ENCODE measurements around the gene LRRC36.
"Not testable (repeated sequence)": the region's sequence is repeated elsewhere in the genome, so short reads cannot be mapped to it uniquely, and the experiment has no call there.

Gene LRRC36

GRCh38 chr16:67415421-67415820 is 88.8 kb downstream of the LRRC36 start:
- Histone ChIP-seq H3K27me3 (ENCODE audit: control insufficient read depth, insufficient read depth, low read length, poor library complexity, severe bottlenecking) (peaks cover 20% of the 10 kb centered on the region), H3K4me3 (ENCODE audit: insufficient read depth, low read depth, low read length) (peak overlapping the region; percentile 64)
- 92 to 93% methylated on average over 19 of the region's 19 CpGs for WGBS, 2 experiments
- H3K4me1 ChIP-seq (ENCODE audit: control insufficient read depth, insufficient read depth, low read length); H3K36me3 ChIP-seq (ENCODE audit: control insufficient read depth, insufficient read depth, low read length); H3K27ac ChIP-seq (ENCODE audit: insufficient read depth, low read depth, low read length, poor library complexity, severe bottlenecking); H3K9me3 ChIP-seq (ENCODE audit: control insufficient read depth, low read length): not testable (repeated sequence)

GRCh38 chr16:67415872-67416793 is 89.5 kb downstream of the LRRC36 start, which contains the start of gene ZDHHC1:
TSS of gene ZDHHC1 (minus strand) at chr16:67416477. CDS start at chr16:67407775, 8,702 bp downstream.
- Histone ChIP-seq H3K4me3 (ENCODE audit: insufficient read depth, low read depth, low read length) (peak within 1 kb of the TSS; percentile 64), H3K27me3 (ENCODE audit: control insufficient read depth, insufficient read depth, low read length, poor library complexity, severe bottlenecking) (peaks cover 20% of the 10 kb centered on the region), H3K9me3 (ENCODE audit: control insufficient read depth, low read length) (no peaks in the 10 kb centered on the region), H3K27ac (ENCODE audit: insufficient read depth, low read depth, low read length, poor library complexity, severe bottlenecking) (no peak within 1 kb of the TSS), H3K4me1 (ENCODE audit: control insufficient read depth, insufficient read depth, low read length) (no peaks in the 10 kb centered on the region), H3K36me3 (ENCODE audit: control insufficient read depth, insufficient read depth, low read length) (no peaks in the 10 kb centered on the region)
- 7 to 8% methylated on average over 73 of the region's 73 CpGs for WGBS, 2 experiments

GRCh38 chr16:67417333-67418061 is 90.9 kb downstream of the LRRC36 start:
- 95 to 97% methylated on average over 2 of the region's 2 CpGs for WGBS, 2 experiments
- Histone ChIP-seq H3K4me1 (ENCODE audit: control insufficient read depth, insufficient read depth, low read length) (no peaks in the 10 kb centered on the region), H3K36me3 (ENCODE audit: control insufficient read depth, insufficient read depth, low read length) (no peaks in the 10 kb centered on the region), H3K9me3 (ENCODE audit: control insufficient read depth, low read length) (no peaks in the 10 kb centered on the region), H3K4me3 (ENCODE audit: insufficient read depth, low read depth, low read length) (no peak overlapping the region), H3K27ac (ENCODE audit: insufficient read depth, low read depth, low read length, poor library complexity, severe bottlenecking) (no peak overlapping the region), H3K27me3 (ENCODE audit: control insufficient read depth, insufficient read depth, low read length, poor library complexity, severe bottlenecking) (peaks cover 20% of the 10 kb centered on the region)

GRCh38 chr16:67419502-67419901 is 92.9 kb downstream of the LRRC36 start:
- Histone ChIP-seq H3K36me3 (ENCODE audit: control insufficient read depth, insufficient read depth, low read length) (no peaks in the 10 kb centered on the region), H3K9me3 (ENCODE audit: control insufficient read depth, low read length) (no peaks in the 10 kb centered on the region), H3K4me1 (ENCODE audit: control insufficient read depth, insufficient read depth, low read length) (peaks cover 11% of the 10 kb centered on the region), H3K27me3 (ENCODE audit: control insufficient read depth, insufficient read depth, low read length, poor library complexity, severe bottlenecking) (peaks cover 15% of the 10 kb centered on the region), H3K27ac (ENCODE audit: insufficient read depth, low read depth, low read length, poor library complexity, severe bottlenecking) (no peak overlapping the region), H3K4me3 (ENCODE audit: insufficient read depth, low read depth, low read length) (no peak overlapping the region)
- WGBS, 2 experiments = 93 to 99% methylated on average over 3 of the region's 3 CpGs

- Histone ChIP-seq H3K36me3 (ENCODE audit: control insufficient read depth, insufficient read depth, low read length) (no peaks in the 10 kb centered on the region), H3K9me3 (ENCODE audit: control insufficient read depth, low read length) (no peaks in the 10 kb centered on the region), H3K4me3 (ENCODE audit: insufficient read depth, low read depth, low read length) (no peak overlapping the region), H3K4me1 (ENCODE audit: control insufficient read depth, insufficient read depth, low read length) (peaks cover 15% of the 10 kb centered on the region), H3K27ac (ENCODE audit: insufficient read depth, low read depth, low read length, poor library complexity, severe bottlenecking) (no peak overlapping the region), H3K27me3 (ENCODE audit: control insufficient read depth, insufficient read depth, low read length, poor library complexity, severe bottlenecking) (peaks cover 15% of the 10 kb centered on the region)
- 86 to 94% methylated on average over 3 of the region's 3 CpGs for WGBS, 2 experiments
These were observed 93.3 kb downstream of the LRRC36 start for GRCh38 chr16:67419931-67420330.

GRCh38 chr16:67421030-67421429 is 94.4 kb downstream of the LRRC36 start:
- H3K36me3 ChIP-seq (ENCODE audit: control insufficient read depth, insufficient read depth, low read length) = no peaks in the 10 kb centered on the region
- H3K4me3 ChIP-seq (ENCODE audit: insufficient read depth, low read depth, low read length) = no peak overlapping the region
- WGBS, 2 experiments = 68 to 73% methylated on average over 4 of the region's 4 CpGs
- peaks cover 20% of the 10 kb centered on the region for H3K4me1 ChIP-seq (ENCODE audit: control insufficient read depth, insufficient read depth, low read length)
- no peaks in the 10 kb centered on the region for H3K9me3 ChIP-seq (ENCODE audit: control insufficient read depth, low read length)
- no peak overlapping the region for H3K27ac ChIP-seq (ENCODE audit: insufficient read depth, low read depth, low read length, poor library complexity, severe bottlenecking)
- H3K27me3 ChIP-seq (ENCODE audit: control insufficient read depth, insufficient read depth, low read length, poor library complexity, severe bottlenecking) = peaks cover 6% of the 10 kb centered on the region

GRCh38 chr16:67423015-67423414 is 96.4 kb downstream of the LRRC36 start:
- H3K4me3 ChIP-seq (ENCODE audit: insufficient read depth, low read depth, low read length) = no peak overlapping the region
- no peaks in the 10 kb centered on the region for H3K27me3 ChIP-seq (ENCODE audit: control insufficient read depth, insufficient read depth, low read length, poor library complexity, severe bottlenecking)
- WGBS, 2 experiments = 90 to 93% methylated on average over 5 of the region's 5 CpGs
- no peaks in the 10 kb centered on the region for H3K36me3 ChIP-seq (ENCODE audit: control insufficient read depth, insufficient read depth, low read length)
- no peak overlapping the region for H3K27ac ChIP-seq (ENCODE audit: insufficient read depth, low read depth, low read length, poor library complexity, severe bottlenecking)
- H3K4me1 ChIP-seq (ENCODE audit: control insufficient read depth, insufficient read depth, low read length) = peaks cover 20% of the 10 kb centered on the region
- H3K9me3 ChIP-seq (ENCODE audit: control insufficient read depth, low read length) = no peaks in the 10 kb centered on the region

- no peak overlapping the region for H3K4me3 ChIP-seq (ENCODE audit: insufficient read depth, low read depth, low read length)
- 15 to 21% methylated on average over 8 to 9 of the region's 9 CpGs for WGBS, 2 experiments
- H3K4me1 ChIP-seq (ENCODE audit: control insufficient read depth, insufficient read depth, low read length) = peaks cover 20% of the 10 kb centered on the region
- no peaks in the 10 kb centered on the region for H3K9me3 ChIP-seq (ENCODE audit: control insufficient read depth, low read length)
- peaks cover 5% of the 10 kb centered on the region for H3K27me3 ChIP-seq (ENCODE audit: control insufficient read depth, insufficient read depth, low read length, poor library complexity, severe bottlenecking)
- H3K36me3 ChIP-seq (ENCODE audit: control insufficient read depth, insufficient read depth, low read length) = no peaks in the 10 kb centered on the region
- H3K27ac ChIP-seq (ENCODE audit: insufficient read depth, low read depth, low read length, poor library complexity, severe bottlenecking) = no peak overlapping the region
These were observed 97.1 kb downstream of the LRRC36 start for GRCh38 chr16:67423611-67424260.

GRCh38 chr16:67424261-67424615 is 97.6 kb downstream of the LRRC36 start:
- Histone ChIP-seq H3K4me1 (ENCODE audit: control insufficient read depth, insufficient read depth, low read length) (peaks cover 20% of the 10 kb centered on the region), H3K36me3 (ENCODE audit: control insufficient read depth, insufficient read depth, low read length) (no peaks in the 10 kb centered on the region), H3K27me3 (ENCODE audit: control insufficient read depth, insufficient read depth, low read length, poor library complexity, severe bottlenecking) (peaks cover 10% of the 10 kb centered on the region), H3K9me3 (ENCODE audit: control insufficient read depth, low read length) (no peaks in the 10 kb centered on the region), H3K27ac (ENCODE audit: insufficient read depth, low read depth, low read length, poor library complexity, severe bottlenecking) (no peak overlapping the region), H3K4me3 (ENCODE audit: insufficient read depth, low read depth, low read length) (peak overlapping the region; percentile 4)
- WGBS, 2 experiments = 24 to 27% methylated on average over 5 of the region's 5 CpGs

- 30 to 35% methylated on average over 5 of the region's 6 CpGs for WGBS, 2 experiments
- Histone ChIP-seq H3K4me1 (ENCODE audit: control insufficient read depth, insufficient read depth, low read length) (peaks cover 20% of the 10 kb centered on the region), H3K27ac (ENCODE audit: insufficient read depth, low read depth, low read length, poor library complexity, severe bottlenecking) (no peak overlapping the region)
These were observed 98.4 kb downstream of the LRRC36 start for GRCh38 chr16:67425061-67425460.

More at GRCh38 chr16:67425061-67425460, 98.4 kb downstream of the LRRC36 start:
- H3K36me3 ChIP-seq (ENCODE audit: control insufficient read depth, insufficient read depth, low read length) = no peaks in the 10 kb centered on the region
- H3K27me3 ChIP-seq (ENCODE audit: control insufficient read depth, insufficient read depth, low read length, poor library complexity, severe bottlenecking) = peaks cover 18% of the 10 kb centered on the region
- H3K9me3 ChIP-seq (ENCODE audit: control insufficient read depth, low read length) = no peaks in the 10 kb centered on the region
- H3K4me3 ChIP-seq (ENCODE audit: insufficient read depth, low read depth, low read length) = no peak overlapping the region

Data from ectodermal cell (in vitro differentiated cells).